Ishikawa (cell line): ENCODE measurements around the gene PDE7B.

Experiments
- CREB1 ChIP-seq: IDR thresholded peaks from 2 replicates; pipeline ENCODE4 v1.6.1; 2012; ENCODE audit warnings: low read depth
- NFIC ChIP-seq: IDR thresholded peaks from 2 replicates; pipeline ENCODE4 v1.6.1; 2012
- TAF1 ChIP-seq: IDR thresholded peaks from 2 replicates; pipeline ENCODE4 v1.6.1; 2012; ENCODE audit warnings: low read depth, mild to moderate bottlenecking

DNA sequence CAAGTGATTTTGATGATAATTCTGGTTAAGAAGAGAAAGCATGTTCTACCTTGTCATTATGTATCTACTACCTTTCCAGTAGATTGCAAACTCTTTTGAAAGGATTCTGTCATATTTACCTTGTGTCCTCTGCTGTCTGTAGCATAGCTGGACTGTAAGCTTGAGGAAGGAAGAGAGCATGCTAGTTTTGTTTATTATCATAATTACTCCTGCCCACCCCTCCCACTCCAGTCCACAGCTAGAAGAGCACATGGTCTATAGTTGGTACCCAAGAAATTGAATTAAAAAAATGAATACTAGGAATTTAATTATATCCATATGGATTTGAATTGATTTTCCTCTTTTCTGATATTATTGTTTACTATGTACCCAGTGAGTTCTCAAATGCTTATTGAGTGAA, 40.2 kb downstream of the PDE7B start:
- no peak for TF ChIP-seq TAF1
- no peak for TF ChIP-seq NFIC
- TF ChIP-seq CREB1, result no peak
